Measurements from ENCODE around the gene KIAA2012.
A peak's percentile ranks its signal among the peaks of the same experiment; 100 is the strongest.

KIAA2012 gene

GRCh38 chr2:202072737-202073401 lies at the start of gene KIAA2012:
TSS of gene KIAA2012 (plus strand) at chr2:202073255. CDS start at chr2:202073628, 373 bp downstream.
- DNase-seq (ENCODE audit: low read depth in 2 of 2): no peak

GRCh38 chr2:202023904-202024266 lies 49.2 kb upstream of the KIAA2012 start:
- no peak for DNase-seq (ENCODE audit: low read depth in 2 of 2)

GRCh38 chr2:202024871-202025270 lies 48.2 kb upstream of the KIAA2012 start:
- no peak for DNase-seq (ENCODE audit: low read depth in 2 of 2)

GRCh38 chr2:202025816-202026215 lies 47.2 kb upstream of the KIAA2012 start:
- no peak for DNase-seq (ENCODE audit: low read depth in 2 of 2)

GRCh38 chr2:202026507-202026906 lies 46.5 kb upstream of the KIAA2012 start:
- DNase-seq (ENCODE audit: low read depth in 2 of 2): no peak

GRCh38 chr2:202030691-202031090 lies 42.4 kb upstream of the KIAA2012 start:
- DNase-seq (ENCODE audit: low read depth in 2 of 2): no peak

- DNase-seq (ENCODE audit: low read depth in 2 of 2): no peak
Observed at GRCh38 chr2:202031246-202031951, 41.7 kb upstream of the KIAA2012 start.

- DNase-seq (ENCODE audit: low read depth in 2 of 2): peak in 1 of 2 donors; percentile 21
Observed at GRCh38 chr2:202032846-202033316, 40.2 kb upstream of the KIAA2012 start.

- peak; percentile 74 to 83 for DNase-seq (ENCODE audit: low read depth in 2 of 2)
Observed at GRCh38 chr2:202033317-202034248, 39.5 kb upstream of the KIAA2012 start, which contains the start of gene FZD7. TSS of gene FZD7 (plus strand) at chr2:202033855. CDS start at chr2:202034648, 793 bp downstream.

GRCh38 chr2:202034249-202035088 lies 38.6 kb upstream of the KIAA2012 start:
- DNase-seq (ENCODE audit: low read depth in 2 of 2): peak; percentile 11 to 24

GRCh38 chr2:202035089-202035940 lies 37.7 kb upstream of the KIAA2012 start:
- peak in 1 of 2 donors; percentile 26 for DNase-seq (ENCODE audit: low read depth in 2 of 2)

GRCh38 chr2:202035941-202036372 lies 37.1 kb upstream of the KIAA2012 start:
- no peak for DNase-seq (ENCODE audit: low read depth in 2 of 2)

GRCh38 chr2:202036601-202037037 lies 36.4 kb upstream of the KIAA2012 start:
- no peak for DNase-seq (ENCODE audit: low read depth in 2 of 2)

- no peak for DNase-seq (ENCODE audit: low read depth in 2 of 2)
Observed at GRCh38 chr2:202037086-202037485, 36.0 kb upstream of the KIAA2012 start.

- no peak for DNase-seq (ENCODE audit: low read depth in 2 of 2)
Observed at GRCh38 chr2:202038471-202039277, 34.4 kb upstream of the KIAA2012 start.

GRCh38 chr2:202039278-202040078 lies 33.6 kb upstream of the KIAA2012 start:
- DNase-seq (ENCODE audit: low read depth in 2 of 2): no peak

GRCh38 chr2:202040079-202040844 lies 32.8 kb upstream of the KIAA2012 start:
- DNase-seq (ENCODE audit: low read depth in 2 of 2): no peak

- no peak for DNase-seq (ENCODE audit: low read depth in 2 of 2)
Observed at GRCh38 chr2:202042444-202042843, 30.6 kb upstream of the KIAA2012 start.

Data from stimulated activated CD4-positive, alpha-beta T cell treated with anti-CD3 and anti-CD28 coated beads, Interleukin-1b, Interleukin-23, amount 100 ng/mL, for 4 hours (primary cell).